Epithelial cell of proximal tubule (primary cell): ENCODE data around the gene KRTAP4-16. TPM values are rescaled to one million over a fixed set of nuclear protein-coding genes. Genes with fewer than 3 reads are reported as not detected.
"Not testable (repeated sequence)": the region's sequence is repeated elsewhere in the genome, so short reads cannot be mapped to it uniquely, and the experiment has no call there.

Experiments
- DNase-seq: peaks from one replicate; pipeline ENCODE4 v3.0.0-alpha.2; 2011; ENCODE audit warnings: low read depth
- H3K4me3 ChIP-seq: 2 replicates; pipeline ENCODE4 v1.5.1; 2011; ENCODE audit warnings: low read depth, mild to moderate bottlenecking, low read length
- CTCF ChIP-seq: conservative IDR thresholded peaks from 2 replicates; pipeline ENCODE4 v1.5.1; 2012; ENCODE audit warnings: low read depth, mild to moderate bottlenecking, low read length
- total RNA-seq: library from RNA; depleted of rRNA; stranded (reverse); fragments of >200 nt; gene quantifications from 2 replicates; pipeline ENCODE4 v1.2.3, GENCODE V29; 2015

Gene KRTAP4-16
- total RNA-seq, 1 donor from 2014 or later, result not detected

DNA sequence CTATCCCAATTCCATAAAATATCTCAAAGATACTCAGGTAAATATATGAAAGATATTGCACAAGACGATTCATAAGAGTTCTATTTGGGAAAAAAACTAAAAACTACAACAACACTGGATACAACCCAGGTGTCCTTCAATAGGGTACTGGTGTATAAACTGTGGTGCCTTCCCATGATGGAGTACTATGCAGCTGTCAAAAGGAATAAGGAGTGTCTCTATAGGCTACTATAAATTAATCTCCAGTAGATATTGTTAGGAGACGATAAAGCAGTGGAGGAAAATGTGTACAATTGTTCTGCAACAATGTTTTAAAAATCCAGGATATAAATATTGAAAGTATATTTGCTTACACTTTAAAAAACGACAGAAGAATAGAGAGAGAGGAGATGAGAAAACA is 24.4 kb upstream of the KRTAP4-16 start:
- TF ChIP-seq CTCF, result no peak

GRCh38 chr17:41125064-41125463 is 23.1 kb upstream of the KRTAP4-16 start:
- no peak for TF ChIP-seq CTCF
- DNase-seq, result no peak

More for the DNA sequence above, 24.4 kb upstream of the KRTAP4-16 start:
- no peak overlapping the region for H3K4me3 ChIP-seq
- no peak for DNase-seq

DNA sequence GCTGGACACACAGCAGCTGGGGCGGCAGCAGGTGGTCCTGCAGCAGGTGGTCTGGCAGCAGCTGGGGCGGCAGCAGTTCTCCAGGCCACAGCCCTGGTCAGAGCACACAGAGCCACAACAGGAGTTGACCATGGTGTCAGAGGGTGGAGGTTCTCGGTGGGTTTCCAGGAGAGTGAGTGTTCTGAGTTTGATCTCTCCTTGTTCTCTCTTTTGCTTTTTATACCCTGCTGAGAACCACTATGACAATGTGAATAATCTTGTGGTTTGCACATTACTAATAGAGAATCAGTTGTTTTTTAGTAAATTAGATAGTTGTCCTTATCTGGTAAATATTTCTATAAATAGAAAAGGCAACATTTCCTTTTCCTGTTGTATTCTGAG is 22.0 kb upstream of the KRTAP4-16 start, which contains the start of gene KRTAP4-12:
Gene KRTAP4-12 (minus strand): TSS at position 192 of the 381 bp plus-strand sequence. CDS start 60 bp downstream, at position 132.
- H3K4me3 ChIP-seq, DNase-seq: not testable (repeated sequence)

More at GRCh38 chr17:41125064-41125463, 23.1 kb upstream of the KRTAP4-16 start:
- H3K4me3 ChIP-seq, result no peak overlapping the region

DNA sequence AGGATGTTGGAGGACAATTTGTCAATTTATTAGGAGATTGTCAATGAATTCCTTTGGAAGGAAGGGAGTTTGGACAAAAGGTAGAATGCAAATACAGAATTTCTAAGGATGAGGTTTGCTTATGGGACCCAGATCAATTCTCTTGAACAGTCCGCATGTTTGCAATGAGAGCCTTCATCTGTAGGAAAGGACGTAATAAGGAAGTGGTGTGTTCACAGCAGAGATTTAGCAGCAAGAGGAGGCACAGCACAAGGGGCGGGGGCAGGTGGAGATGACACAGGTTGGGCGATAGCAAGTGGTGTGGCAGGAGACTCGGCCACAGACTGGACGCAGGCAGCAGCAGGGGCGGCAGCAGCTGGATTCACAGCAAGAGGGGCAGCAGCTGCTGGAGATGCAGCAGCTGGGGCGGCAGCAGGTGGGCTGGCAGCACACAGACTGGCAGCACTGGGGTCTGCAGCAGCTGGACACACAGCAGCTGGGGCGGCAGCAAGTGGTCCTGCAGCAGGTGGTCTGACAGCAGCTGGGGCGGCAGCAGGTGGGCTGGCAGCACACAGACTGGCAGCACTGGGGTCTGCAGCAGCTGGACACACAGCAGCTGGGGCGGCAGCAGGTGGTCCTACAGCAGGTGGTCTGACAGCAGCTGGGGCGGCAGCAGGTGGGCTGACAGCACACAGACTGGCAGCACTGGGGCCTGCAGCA is 21.4 kb upstream of the KRTAP4-16 start:
- H3K4me3 ChIP-seq, result not testable (repeated sequence)

DNA sequence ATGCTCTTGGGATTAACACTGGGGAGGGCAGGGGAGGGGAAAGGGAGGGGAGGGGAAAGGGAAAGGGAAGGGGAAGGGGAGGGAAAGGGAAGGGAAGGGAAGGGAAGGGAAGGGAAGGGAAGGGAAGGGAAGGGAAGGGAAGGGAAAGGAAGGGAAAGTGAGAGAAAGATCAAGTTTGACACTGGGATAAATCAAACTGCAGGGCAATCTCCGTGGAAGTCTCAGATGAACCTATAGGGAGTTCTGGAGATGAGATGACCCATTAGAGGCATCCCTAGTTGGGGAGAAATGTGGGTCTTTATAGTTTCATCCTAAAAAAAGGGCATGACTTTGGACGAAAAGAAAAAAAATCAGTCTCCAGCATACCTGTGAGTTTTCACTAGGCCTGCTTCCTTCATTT is 19.7 kb upstream of the KRTAP4-16 start:
- no peak for DNase-seq
- H3K4me3 ChIP-seq, result no peak overlapping the region
- TF ChIP-seq CTCF, result no peak

More for the DNA sequence above, 21.4 kb upstream of the KRTAP4-16 start:
- DNase-seq, result not testable (repeated sequence)

GRCh38 chr17:41119696-41120690 is 18.0 kb upstream of the KRTAP4-16 start:
- H3K4me3 ChIP-seq, DNase-seq: not testable (repeated sequence)

- no peak for DNase-seq
- H3K4me3 ChIP-seq, result no peak overlapping the region
- no peak for TF ChIP-seq CTCF
Measured at GRCh38 chr17:41118721-41119120, 16.7 kb upstream of the KRTAP4-16 start.

- H3K4me3 ChIP-seq, DNase-seq: not testable (repeated sequence)
Measured at GRCh38 chr17:41117846-41118386, 15.9 kb upstream of the KRTAP4-16 start, which contains the start of gene KRTAP4-11. Gene KRTAP4-11, minus strand, starts transcription at chr17:41118373. Its CDS starts 58 bp downstream, at chr17:41118315.
